Fibroblast of skin of left quadriceps (primary cell): Measurements from ENCODE around the gene SHKBP1.
A peak's percentile ranks its signal among the peaks of the same experiment; 100 is the strongest.

Source experiments
- DNase-seq, 2 experiments: peaks; one replicate each; pipeline ENCODE4 v3.0.0-alpha.2; 2013; ENCODE audit warnings: low read depth in 2 of 2

The SHKBP1 gene

DNA sequence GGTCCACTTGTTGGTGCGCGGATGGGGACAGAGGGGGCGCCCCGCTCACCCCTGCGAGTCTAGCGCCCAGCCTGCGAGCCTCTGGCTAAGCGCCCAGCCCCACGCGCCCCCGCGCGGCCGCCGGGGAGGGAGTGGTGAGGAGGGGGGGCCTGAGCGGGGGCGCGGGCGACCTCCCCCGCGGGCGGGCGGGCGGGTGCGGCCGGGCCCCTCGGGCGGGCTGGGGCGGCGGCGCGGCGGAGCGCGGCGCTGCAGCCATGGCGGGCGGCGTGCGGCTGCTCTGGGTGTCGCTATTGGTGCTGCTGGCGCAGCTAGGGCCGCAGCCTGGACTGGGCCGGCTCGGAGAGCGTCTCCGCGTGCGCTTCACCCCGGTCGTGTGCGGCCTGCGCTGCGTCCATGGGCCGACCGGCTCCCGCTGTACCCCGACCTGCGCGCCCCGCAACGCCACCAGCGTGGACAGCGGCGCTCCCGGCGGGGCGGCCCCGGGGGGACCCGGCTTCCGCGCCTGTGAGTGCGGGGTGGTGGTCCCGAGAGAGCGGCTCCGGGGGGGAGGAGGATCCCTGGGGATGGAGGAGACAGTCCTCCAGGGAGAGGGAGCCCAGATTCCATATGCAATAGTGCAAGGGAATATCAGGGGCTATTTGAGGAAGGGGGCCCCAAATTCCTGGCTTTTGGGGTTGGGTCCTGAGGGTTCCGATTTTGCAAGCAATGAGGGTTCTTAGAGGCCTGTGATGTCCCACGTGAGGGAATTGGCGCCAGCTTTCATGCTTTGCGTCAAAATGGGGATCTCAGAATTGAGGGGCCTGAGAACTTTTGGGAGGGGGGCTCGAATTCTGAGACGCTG lies 24.7 kb downstream of the SHKBP1 start, which contains the start of gene LTBP4:
Gene LTBP4, plus strand, starts transcription at position 236 of the 841 bp plus-strand sequence. Its CDS starts 19 bp downstream, at position 255.
- no peak for DNase-seq

DNA sequence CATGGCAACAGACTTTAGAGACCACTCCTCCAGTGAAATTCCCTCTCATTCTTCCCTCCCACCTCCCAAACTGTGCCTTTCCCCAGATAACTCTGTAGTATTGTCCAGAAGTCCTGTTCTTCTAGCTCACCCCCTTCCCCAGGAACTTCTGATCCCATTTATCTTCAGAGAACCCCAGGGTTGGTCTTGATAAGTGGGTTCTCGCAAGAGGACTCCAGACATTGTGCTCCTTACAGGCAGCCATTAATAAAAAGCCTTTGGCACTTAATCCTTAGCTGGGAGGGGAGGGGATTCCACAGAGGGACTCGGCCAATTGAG lies 26.4 kb downstream of the SHKBP1 start:
- DNase-seq = no peak

DNA sequence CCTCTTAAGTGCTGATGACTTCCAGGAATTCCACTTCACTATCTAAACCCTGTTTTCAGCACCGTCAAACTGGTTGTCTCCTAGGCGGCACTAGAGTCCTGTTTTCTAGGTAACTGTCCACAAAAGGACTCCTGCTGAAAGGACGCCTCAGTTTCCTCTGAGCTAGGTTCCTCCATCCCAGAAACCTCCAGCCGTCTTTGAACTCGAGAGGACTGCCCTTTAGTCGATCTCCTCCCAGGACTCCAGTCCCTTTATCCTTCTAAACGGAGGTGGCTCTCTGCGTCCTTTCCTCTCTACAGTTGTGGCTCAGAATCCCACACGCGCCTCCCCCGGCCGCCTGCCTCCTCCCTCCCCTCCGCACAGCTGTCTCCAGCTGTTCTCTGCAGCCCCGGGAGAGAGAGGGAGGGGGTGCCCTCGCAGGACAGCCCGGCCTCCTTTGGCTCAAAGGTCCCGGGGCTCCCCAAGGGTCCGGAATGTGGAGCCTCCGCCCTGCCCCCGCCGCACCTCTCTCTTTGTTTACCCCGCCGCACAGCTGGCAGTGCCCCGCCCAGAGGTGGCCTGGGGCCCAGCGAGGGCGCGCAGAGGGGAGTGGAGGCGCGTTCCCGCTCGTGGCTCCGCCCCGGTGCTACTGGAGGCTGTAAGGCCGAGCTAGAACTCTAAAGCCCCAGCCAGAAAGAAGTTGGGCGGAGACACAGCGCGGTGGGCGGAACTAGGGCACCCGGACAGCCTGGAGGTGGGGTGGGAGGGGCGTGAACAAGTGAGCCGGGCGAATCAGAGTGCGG lies 26.9 kb downstream of the SHKBP1 start:
- DNase-seq = peak; percentile 77 to 78

DNA sequence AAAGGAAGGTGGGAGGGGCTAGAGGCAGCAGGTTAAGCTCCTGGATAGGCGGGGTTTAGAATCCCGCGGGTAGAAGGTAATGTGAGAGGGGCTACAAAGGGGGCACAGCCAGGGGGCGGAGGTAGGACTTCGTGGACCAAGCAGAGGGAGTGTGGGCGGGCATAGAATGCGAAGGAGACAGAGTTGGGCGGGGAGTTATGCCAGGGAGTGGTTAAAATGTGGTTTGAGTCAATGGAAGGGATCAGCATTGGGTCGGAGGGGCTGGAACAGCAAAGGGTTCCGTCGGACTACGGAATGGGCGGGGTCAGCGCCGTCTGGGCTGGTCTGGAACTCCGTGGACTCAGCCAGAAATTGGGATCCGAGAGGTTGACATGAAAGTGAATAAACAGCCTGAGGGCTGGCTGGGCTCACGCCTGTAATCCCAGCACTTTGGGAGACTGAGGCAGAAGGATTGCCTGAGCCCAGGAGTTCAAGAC lies 27.5 kb downstream of the SHKBP1 start:
- DNase-seq = no peak

DNA sequence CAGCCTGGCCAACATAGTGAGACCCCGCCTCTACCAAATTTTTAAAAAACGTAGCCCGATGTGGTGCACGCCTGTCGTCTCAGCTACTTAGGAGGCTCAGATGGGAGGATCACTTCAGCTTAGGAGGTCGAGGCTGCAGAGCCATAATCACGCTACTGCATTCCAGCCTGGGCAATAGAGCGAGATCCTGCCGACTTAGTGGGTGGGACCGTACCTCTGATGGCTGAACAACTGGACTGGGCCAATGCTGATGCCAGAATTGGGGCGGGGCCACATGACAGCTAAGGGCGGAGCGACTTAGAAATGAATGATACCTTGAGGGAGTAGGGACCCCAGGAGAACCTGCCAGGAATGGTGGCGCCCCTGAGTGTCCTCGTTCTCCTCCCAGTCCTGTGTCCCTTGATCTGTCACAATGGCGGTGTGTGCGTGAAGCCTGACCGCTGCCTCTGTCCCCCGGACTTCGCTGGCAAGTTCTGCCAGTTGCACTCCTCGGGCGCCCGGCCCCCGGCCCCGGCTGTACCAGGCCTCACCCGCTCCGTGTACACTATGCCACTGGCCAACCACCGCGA lies 28.1 kb downstream of the SHKBP1 start:
- DNase-seq = no peak

DNA sequence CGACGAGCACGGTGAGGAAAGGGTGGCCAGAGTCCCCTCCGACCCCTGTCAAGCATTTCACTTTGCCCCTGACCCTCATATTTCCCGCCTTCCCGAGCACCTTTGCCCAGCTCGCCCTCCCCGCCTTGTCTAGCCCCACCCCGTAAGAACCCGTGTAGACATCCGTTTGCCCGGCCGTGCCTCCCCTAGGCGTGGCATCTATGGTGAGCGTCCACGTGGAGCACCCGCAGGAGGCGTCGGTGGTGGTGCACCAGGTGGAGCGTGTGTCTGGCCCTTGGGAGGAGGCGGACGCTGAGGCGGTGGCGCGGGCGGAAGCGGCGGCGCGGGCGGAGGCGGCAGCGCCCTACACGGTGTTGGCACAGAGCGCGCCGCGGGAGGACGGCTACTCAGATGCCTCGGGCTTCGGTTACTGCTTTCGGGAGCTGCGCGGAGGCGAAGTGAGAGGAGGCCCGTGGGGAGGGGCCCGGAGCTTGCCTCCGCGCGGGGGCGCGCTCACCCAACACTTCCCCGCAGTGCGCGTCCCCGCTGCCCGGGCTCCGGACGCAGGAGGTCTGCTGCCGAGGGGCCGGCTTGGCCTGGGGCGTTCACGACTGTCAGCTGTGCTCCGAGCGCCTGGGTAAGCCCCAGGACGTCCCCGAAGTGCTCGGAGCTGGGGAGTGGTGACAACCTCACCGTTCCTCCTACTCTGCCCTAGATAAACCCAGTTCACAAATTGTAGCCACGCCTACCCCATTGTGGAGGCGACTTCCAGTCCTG lies 28.7 kb downstream of the SHKBP1 start:
- DNase-seq = no peak

DNA sequence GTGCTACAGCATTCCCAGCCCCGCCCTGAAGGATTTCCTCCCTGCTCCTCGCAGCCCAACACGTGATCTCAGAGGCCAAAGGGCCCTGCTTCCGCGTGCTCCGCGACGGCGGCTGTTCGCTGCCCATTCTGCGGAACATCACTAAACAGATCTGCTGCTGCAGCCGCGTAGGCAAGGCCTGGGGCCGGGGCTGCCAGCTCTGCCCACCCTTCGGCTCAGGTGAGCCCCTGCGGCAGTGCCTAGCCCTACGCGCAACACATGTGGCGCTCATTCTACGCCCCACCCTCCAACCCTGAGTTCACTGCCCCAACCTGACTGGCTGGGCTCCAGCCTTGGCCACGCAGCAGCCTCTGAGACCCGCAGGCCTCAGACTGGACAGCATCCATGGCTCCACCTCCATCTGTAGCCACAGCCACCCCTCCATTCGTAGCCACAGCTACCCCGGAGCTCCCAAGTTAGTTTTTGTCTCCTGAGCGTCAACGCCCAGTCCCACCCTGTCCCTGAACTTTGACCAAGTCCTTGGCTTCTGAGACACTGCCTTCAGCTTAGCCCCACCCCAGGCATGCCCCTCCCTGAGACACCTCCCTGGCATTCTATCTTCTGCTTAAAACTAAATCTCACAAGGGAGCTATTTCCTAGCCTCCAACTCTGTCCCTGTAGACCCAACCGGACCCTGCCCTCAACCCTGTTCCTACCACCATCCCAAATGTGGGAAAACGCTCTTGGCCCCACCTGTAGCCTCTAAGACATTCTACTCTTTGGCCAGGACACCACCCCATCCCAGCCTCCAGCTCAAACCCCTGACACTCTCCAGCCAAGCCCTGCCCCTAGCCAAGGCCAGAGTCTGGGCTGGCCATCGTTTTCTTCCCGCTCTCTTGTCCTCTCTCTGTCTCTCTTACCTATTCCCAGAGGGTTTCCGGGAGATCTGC lies 30.9 kb downstream of the SHKBP1 start:
- no peak for DNase-seq

DNA sequence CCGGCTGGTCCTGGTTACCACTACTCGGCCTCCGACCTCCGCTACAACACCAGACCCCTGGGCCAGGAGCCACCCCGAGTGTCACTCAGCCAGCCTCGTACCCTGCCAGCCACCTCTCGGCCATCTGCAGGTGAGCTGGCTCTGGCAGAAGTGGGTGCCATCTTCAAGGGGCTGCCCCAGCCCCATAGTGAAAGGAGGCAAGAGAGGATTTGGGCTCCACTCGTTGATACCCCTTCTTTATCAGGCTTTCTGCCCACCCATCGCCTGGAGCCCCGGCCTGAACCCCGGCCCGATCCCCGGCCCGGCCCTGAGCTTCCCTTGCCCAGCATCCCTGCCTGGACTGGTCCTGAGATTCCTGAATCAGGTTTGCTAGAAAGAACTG lies 31.6 kb downstream of the SHKBP1 start:
- no peak for DNase-seq

DNA sequence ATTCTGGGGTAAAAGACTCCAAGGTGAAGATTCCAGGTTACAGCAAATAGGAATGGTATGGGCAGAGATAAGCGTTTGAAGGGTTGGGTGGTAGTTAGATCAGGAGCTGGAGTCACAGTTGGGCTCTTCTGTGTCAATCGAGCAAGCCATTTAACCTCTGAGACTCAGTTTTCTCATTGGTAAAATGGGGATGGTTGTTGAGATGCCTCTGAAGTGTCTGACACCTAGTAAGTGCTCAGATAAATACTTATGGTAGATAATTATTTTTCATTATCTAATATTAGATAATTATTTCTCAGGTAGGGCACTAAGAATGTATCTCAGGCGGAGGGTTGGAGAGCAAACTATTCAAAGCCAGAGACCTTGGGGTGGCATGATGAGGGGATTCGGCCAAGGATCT lies 32.3 kb downstream of the SHKBP1 start:
- DNase-seq = no peak

DNA sequence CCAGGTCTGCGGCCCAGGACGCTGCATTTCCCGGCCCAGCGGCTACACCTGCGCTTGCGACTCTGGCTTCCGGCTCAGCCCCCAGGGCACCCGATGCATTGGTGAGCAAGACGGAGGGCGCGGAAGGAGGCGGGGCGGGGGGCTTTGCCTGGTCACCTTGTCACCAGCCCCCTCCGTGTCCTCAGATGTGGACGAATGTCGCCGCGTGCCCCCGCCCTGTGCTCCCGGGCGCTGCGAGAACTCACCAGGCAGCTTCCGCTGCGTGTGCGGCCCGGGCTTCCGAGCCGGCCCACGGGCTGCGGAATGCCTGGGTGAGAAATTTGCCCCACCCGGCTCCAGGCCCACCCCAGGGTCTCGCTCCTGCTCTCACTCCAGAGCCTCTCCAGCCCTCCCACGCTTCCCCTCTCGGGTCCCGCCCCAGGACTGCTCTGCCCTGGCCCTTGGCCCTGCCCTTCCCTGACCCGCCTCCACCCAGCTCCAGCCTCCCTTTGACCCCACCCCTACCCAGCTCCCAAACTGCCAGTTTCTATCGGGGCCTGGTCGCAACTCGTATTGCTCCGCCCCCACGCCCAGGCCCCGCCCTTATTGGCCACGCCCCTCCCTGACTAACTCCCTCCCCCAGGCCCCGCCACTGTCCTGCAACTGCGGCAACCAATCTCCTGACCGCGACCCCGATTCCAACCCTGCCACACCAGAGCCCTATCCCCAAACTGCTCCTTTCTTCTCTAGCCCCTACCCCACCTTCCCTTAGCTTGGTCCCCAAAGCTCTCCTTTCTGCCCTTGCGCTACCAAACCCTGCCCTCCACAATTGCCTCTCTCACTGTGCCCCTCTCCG lies 33.1 kb downstream of the SHKBP1 start:
- no peak for DNase-seq

DNA sequence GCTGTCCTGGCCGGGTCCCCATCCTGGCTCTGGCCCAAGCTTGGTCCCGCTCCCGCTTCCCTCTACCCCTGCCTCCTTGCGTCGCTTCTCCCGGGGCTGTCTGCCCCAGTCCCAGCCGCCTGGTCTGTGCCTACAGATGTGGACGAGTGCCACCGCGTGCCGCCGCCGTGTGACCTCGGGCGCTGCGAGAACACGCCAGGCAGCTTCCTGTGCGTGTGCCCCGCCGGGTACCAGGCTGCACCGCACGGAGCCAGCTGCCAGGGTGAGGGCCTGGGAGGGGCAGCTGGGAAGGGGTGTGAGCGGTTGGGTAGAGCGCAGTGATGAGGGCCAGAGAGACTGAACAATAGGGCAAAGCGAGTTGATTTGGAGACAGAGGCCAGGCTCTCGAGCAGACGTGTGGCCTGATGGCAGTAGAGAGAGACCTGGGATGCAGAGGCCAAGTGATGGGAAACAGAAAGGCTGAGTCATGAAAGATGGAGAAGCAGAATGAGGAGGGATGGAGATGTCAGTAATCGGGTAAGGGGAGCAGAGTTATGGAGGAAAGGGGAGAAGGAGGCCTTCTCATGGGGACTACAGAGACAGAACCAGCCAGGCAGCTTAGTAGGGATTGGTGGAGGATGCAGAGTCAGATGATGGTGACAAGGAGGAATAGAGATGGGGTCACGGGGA lies 33.9 kb downstream of the SHKBP1 start:
- no peak for DNase-seq

DNA sequence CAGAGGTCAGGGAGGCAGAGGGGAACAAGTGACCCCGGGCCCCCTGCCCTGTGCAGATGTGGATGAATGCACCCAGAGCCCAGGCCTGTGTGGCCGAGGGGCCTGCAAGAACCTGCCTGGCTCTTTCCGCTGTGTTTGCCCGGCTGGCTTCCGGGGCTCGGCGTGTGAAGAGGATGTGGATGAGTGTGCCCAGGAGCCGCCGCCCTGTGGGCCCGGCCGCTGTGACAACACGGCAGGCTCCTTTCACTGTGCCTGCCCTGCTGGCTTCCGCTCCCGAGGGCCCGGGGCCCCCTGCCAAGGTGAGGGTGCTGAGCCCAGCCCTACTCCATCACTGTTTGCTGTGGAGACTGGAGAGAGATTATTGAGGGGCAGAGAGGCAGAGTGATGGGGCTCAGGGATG lies 34.4 kb downstream of the SHKBP1 start:
- no peak for DNase-seq

DNA sequence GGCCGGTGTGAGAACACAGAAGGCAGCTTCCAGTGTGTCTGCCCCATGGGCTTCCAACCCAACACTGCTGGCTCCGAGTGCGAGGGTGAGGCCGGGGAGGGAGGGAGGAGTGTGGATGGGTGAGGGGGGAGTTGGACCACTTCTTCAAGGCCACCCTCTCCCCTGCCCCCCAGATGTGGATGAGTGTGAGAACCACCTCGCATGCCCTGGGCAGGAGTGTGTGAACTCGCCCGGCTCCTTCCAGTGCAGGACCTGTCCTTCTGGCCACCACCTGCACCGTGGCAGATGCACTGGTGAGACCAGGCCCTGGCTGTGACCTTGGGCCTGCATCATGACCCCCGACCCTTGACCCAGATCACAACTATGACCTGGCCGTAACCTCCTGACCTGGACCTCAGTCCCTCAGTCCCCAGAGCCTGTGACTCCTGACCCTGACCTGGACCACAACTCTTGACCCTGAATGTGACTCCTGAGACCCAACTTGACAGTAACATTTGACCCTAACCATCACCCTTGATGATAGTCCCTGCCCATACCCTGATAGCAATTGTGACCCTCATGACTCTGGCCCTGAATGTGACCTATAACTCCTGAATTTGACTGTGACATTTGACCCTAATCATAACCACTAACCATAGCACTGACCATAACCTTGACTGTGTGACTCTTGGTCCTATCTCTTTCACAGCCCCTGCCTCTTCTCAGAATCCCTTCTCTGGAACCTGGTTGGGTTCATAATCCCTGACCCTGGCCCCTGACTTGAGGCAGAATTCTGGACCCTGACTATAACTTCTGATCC lies 35.4 kb downstream of the SHKBP1 start:
- DNase-seq = no peak

DNA sequence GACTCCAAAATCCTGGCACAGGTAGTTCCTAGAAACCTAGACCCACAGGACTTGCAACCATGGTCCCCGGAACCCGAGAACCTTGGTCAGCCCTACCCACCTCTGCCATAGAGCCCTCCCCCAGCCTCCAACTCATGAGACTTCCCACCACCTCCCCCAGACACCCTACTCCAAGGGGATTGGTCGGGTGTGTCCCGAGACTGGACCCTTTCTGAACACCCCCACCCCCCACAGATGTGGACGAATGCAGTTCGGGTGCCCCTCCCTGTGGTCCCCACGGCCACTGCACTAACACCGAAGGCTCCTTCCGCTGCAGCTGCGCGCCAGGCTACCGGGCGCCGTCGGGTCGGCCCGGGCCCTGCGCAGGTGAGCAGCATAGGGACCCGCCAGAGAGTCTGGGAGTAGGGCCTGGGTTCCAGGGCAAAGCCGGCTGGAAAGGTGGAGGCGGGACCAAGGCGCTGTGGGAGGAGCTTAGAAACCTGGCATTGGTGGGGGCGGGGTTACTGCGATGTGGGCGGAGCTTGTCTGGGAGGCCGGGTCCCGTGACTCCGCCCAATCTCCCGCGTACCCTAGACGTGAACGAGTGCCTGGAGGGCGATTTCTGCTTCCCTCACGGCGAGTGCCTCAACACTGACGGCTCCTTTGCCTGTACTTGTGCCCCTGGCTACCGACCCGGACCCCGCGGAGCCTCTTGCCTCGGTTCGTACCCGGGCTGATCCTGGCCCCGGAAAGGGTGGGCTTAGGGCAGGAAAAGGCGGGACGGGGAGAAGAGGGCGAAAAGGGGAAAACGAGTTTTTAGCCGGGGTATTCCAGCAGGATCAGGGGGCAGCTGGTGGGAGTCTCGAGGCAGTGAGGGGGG lies 36.4 kb downstream of the SHKBP1 start:
- DNase-seq = no peak

DNA sequence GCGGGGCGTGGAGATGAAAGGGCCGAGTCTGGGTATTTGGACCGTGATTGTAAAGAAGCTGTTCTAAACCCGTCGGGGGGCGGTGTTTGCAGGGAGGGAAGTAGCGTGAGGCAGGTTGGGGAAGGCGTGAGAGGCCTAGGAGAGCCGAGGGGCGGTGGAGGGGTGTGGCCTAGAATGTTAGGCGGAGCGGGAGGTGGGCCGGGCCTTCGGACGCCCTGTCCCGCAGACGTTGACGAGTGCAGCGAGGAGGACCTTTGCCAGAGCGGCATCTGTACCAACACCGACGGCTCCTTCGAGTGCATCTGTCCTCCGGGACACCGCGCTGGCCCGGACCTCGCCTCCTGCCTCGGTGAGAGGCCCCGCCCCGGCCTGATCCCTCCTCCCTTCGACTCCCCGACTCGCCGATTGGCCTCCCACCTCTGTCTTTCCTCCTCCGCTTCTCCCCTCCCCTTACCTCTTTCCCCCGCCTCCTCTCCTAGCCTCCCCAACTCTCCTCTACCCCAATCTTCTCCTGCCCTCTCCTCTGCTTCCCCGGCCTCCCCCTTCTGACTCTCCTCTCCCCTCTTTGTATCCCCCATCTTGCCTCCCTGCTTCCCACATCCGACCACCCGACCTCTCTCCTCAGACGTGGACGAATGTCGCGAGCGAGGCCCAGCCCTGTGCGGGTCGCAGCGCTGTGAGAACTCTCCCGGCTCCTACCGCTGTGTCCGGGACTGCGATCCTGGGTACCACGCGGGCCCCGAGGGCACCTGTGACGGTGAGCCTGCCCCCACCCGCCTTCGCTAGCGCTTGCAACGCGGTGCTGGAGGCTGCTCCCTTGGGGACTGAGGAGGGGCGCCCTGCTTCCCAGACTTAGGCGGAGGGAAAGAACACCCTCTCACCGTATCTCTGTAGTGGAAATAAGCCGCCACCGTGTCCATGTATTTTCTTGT lies 37.3 kb downstream of the SHKBP1 start:
- DNase-seq = peak; percentile 53 to 54

DNA sequence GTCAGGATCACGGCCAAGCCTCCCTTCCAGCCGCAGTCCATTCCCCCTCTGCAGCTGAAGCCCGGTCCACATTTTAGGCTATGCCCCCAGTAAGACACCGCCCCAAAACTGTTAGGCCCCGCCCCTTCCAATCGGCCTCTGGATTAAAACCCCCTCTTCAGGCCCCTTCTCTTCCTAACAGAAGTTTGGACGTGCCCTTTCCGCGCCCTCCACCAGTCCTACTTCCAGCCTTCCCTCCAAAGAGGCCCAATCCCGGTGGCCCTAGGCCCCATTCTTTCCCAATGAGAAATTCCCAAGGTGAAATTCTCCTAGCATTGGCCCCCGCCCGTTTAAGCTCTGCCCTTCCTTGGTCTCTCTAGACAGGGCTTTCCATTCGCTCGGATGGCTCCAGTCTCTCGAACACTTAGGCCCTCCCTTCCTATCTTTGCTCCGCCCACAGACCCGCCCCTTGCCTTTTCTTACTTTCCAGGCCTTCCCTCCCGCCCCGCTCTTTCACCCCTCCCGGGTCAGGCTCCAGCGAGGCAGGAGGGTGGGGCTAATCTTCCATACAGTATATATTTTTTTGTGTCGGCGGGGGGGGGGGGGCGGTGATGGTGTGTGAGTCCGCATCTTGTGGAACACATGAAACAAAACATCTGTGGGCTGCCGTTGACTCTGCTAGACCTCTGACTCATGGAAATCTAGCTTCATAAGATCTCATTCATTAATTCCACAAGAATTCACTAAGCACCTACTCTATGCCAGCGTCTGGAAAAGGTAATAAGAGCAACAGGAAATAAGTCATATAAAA lies 38.1 kb downstream of the SHKBP1 start:
- peak; percentile 91 to 92 for DNase-seq
